Thyroid gland (tissue), 4 donors: ENCODE data around the gene SBNO1. TPM values are rescaled to one million over a fixed set of nuclear protein-coding genes. Genes with fewer than 3 reads are reported as not detected.

Source experiments
- DNase-seq, 2 donors: peaks; one replicate each; pipeline ENCODE4 v3.0.0-alpha.2; 2019
- H3K27ac ChIP-seq, 3 donors: fragments of 200-600 bp; sonication (generic); 1 replicate in 2 of 3; 2 replicates in 1 of 3; pipeline ENCODE4 v1.5.1; 2016 to 2019; ENCODE audit warnings: mild to moderate bottlenecking in 1 of 3, moderate library complexity in 1 of 3
- H3K27me3 ChIP-seq: fragments of 200-600 bp; sonication (generic); one replicate; pipeline ENCODE4 v1.5.1; 2019
- H3K36me3 ChIP-seq, 2 donors: fragments of 200-600 bp; sonication (generic); one replicate each; pipeline ENCODE4 v1.5.1; 2016 to 2019
- H3K4me1 ChIP-seq, 2 donors: fragments of 200-600 bp; sonication (generic); one replicate each; pipeline ENCODE4 v1.5.1; 2017 to 2019
- H3K4me3 ChIP-seq, 3 donors: fragments of 200-600 bp; sonication (generic); replicated peaks in 1 of 3; 1 replicate in 2 of 3; 2 replicates in 1 of 3; pipeline ENCODE4 v1.5.1; 2016; ENCODE audit warnings: mild to moderate bottlenecking in 1 of 3
- H3K9me3 ChIP-seq: fragments of 200-600 bp; sonication (generic); one replicate; pipeline ENCODE4 v1.5.1; 2017
- CTCF ChIP-seq, 6 experiments: fragments of 200-600 bp in 3 of 6; fragments of 450-650 bp in 3 of 6; sonication (generic) in 3 of 6; IDR thresholded peaks; one replicate each; pipeline ENCODE4 v1.5.1; 2016 to 2019; ENCODE audit warnings: antibody characterized with exemption in 6 of 6, mild to moderate bottlenecking in 2 of 6, inconsistent platforms in 1 of 6, moderate library complexity in 1 of 6
- POLR2A ChIP-seq, 2 donors: fragments of 450-650 bp; IDR thresholded peaks; one replicate each; pipeline ENCODE4 v1.6.1; 2017; ENCODE audit warnings: antibody characterized with exemption in 2 of 2, mild to moderate bottlenecking in 2 of 2, moderate library complexity in 1 of 2
- WGBS, 2 donors: methylation state at CpG; one replicate each; pipeline ENCODE4 v1.1.5; 2017; 5-methylcytosine and 5-hydroxymethylcytosine counted together
- intact Hi-C: fragments of 100-400 bp; cut with DNase I; formaldehyde crosslinking; loops from one replicate; pipeline ENCODE4 v1.15.1; 2023
- total RNA-seq, 4 donors: library from RNA; depleted of rRNA; stranded (reverse); fragments of >200 nt; gene quantifications; one replicate each; pipeline ENCODE4 v1.2.3, GENCODE V29; 2016

Gene SBNO1
- total RNA-seq, 4 donors from 2014 or later, result 32.4 to 50.3 (median 42.9) TPM

- intact Hi-C loops, result no loop called here
- DNase-seq, result no peak
- no peak overlapping the region for H3K4me3 ChIP-seq
- H3K4me1 ChIP-seq, result peaks cover 23 to 26% of the 10 kb centered on the region in 2 donors
- H3K27ac ChIP-seq, result peak overlapping the region in 1 of 3 donors; percentile 39
- H3K9me3 ChIP-seq, result no peaks in the 10 kb centered on the region
- WGBS, 2 donors, result 88 to 92% methylated on average over 9 of the region's 9 CpGs
- peaks cover 38 to 51% of the 10 kb centered on the region in 2 donors for H3K36me3 ChIP-seq
- no peaks in the 10 kb centered on the region for H3K27me3 ChIP-seq
- TF ChIP-seq POLR2A (IDR thresholded peaks at IDR 0.05), result no peak
- TF ChIP-seq CTCF (IDR thresholded peaks at IDR 0.05), result no peak
These were observed 32.3 kb upstream of the SBNO1 start for GRCh38 chr12:123396954-123397353.

GRCh38 chr12:123396543-123396942 lies 31.9 kb upstream of the SBNO1 start:
- no peaks in the 10 kb centered on the region for H3K9me3 ChIP-seq
- H3K4me1 ChIP-seq, result peaks cover 27 to 30% of the 10 kb centered on the region in 2 donors
- no peak for DNase-seq
- H3K36me3 ChIP-seq, result peaks cover 42 to 51% of the 10 kb centered on the region in 2 donors
- intact Hi-C loops, result no loop called here
- TF ChIP-seq POLR2A (IDR thresholded peaks at IDR 0.05), result no peak
- no peak for TF ChIP-seq CTCF (IDR thresholded peaks at IDR 0.05)
- WGBS, 2 donors, result 100% methylated on average over 2 of the region's 2 CpGs
- no peak overlapping the region for H3K4me3 ChIP-seq
- H3K27ac ChIP-seq, result peak overlapping the region in 1 of 3 donors; percentile 39
- H3K27me3 ChIP-seq, result no peaks in the 10 kb centered on the region

GRCh38 chr12:123395236-123395635 lies 30.6 kb upstream of the SBNO1 start:
- Histone ChIP-seq H3K27ac (no peak overlapping the region), H3K9me3 (no peaks in the 10 kb centered on the region), H3K36me3 (peaks cover 46 to 51% of the 10 kb centered on the region in 2 donors), H3K4me3 (no peak overlapping the region), H3K27me3 (no peaks in the 10 kb centered on the region), H3K4me1 (peaks cover 39 to 40% of the 10 kb centered on the region in 2 donors)
- intact Hi-C loops, result no loop called here
- 72 to 81% methylated on average over 5 of the region's 5 CpGs for WGBS, 2 donors
- DNase-seq, result no peak
- TF ChIP-seq POLR2A (IDR thresholded peaks at IDR 0.05), result no peak
- no peak for TF ChIP-seq CTCF (IDR thresholded peaks at IDR 0.05)

- Histone ChIP-seq H3K36me3 (peaks cover 42 to 51% of the 10 kb centered on the region in 2 donors), H3K4me3 (no peak overlapping the region), H3K9me3 (no peaks in the 10 kb centered on the region), H3K27me3 (no peaks in the 10 kb centered on the region), H3K27ac (no peak overlapping the region), H3K4me1 (peaks cover 37 to 38% of the 10 kb centered on the region in 2 donors)
- intact Hi-C loops, result no loop called here
- no peak for DNase-seq
- WGBS, 2 donors, result 89 to 96% methylated on average over 4 of the region's 4 CpGs
- TF ChIP-seq POLR2A (IDR thresholded peaks at IDR 0.05) (no peak), CTCF (IDR thresholded peaks at IDR 0.05) (no peak)
These were observed 29.1 kb upstream of the SBNO1 start for GRCh38 chr12:123393747-123394146.

GRCh38 chr12:123391546-123392343 lies 27.1 kb upstream of the SBNO1 start:
- Histone ChIP-seq H3K36me3 (peaks cover 36 to 38% of the 10 kb centered on the region in 2 donors), H3K27ac (peak overlapping the region; percentile 57 to 85 (median 64)), H3K9me3 (no peaks in the 10 kb centered on the region), H3K27me3 (no peaks in the 10 kb centered on the region), H3K4me3 (no peak overlapping the region), H3K4me1 (peaks cover 36 to 38% of the 10 kb centered on the region in 2 donors)
- TF ChIP-seq POLR2A (IDR thresholded peaks at IDR 0.05), result peak in 1 of 2 donors; percentile 27
- TF ChIP-seq CTCF (IDR thresholded peaks at IDR 0.05), result no peak
- intact Hi-C loops, result no loop called here
- DNase-seq, result peak; percentile 27 to 35
- 45 to 49% methylated on average over 7 to 8 of the region's 8 CpGs for WGBS, 2 donors
